Stomach (tissue), 4 donors: ENCODE results near the gene WSCD1.

Experiments used
- CTCF ChIP-seq, 7 experiments: fragments of 450-650 bp in 4 of 7; fragments of 200-600 bp in 3 of 7; sonication (generic) in 3 of 7; IDR thresholded peaks; one replicate each; pipeline ENCODE4 v1.5.1; 2016 to 2019; ENCODE audit warnings: antibody characterized with exemption in 7 of 7, control low read depth in 2 of 7, mild to moderate bottlenecking in 1 of 7
- EP300 ChIP-seq: sonication (generic); formaldehyde crosslinking; IDR thresholded peaks from one replicate; pipeline ENCODE4 v1.6.1; 2017; ENCODE audit warnings: antibody characterized with exemption

GRCh38 chr17:6101706-6102105 lies 31.5 kb downstream of the WSCD1 start:
- TF ChIP-seq CTCF (IDR thresholded peaks at IDR 0.05), result no peak
- no peak for TF ChIP-seq EP300
